ENCODE results near the gene CCL8. TPM values are rescaled to one million over a fixed set of nuclear protein-coding genes. Genes with fewer than 3 reads are reported as not detected.

The CCL8 gene
- total RNA-seq = 0.13 TPM in 2 replicates

- DNase-seq (ENCODE audit: low read depth in 2 of 2) = no peak
Measured at GRCh38 chr17:34319039-34319483, at the start of gene CCL8. CCL8 (plus strand) TSS chr17:34319435; CDS start chr17:34319502, 67 bp downstream.

- DNase-seq (ENCODE audit: low read depth in 2 of 2) = peak in 1 of 2 donors; percentile 55
Measured at GRCh38 chr17:34269969-34270368, 49.3 kb upstream of the CCL8 start, which contains the start of gene CCL7. CCL7 (plus strand) TSS chr17:34270221; CDS start chr17:34270291, 70 bp downstream.

- DNase-seq (ENCODE audit: low read depth in 2 of 2) = peak in 1 of 2 donors; percentile 82
Measured at GRCh38 chr17:34275881-34276280, 43.4 kb upstream of the CCL8 start.

GRCh38 chr17:34276826-34277225, 42.4 kb upstream of the CCL8 start:
- DNase-seq (ENCODE audit: low read depth in 2 of 2) = no peak

GRCh38 chr17:34283571-34283970, 35.7 kb upstream of the CCL8 start:
- no peak for DNase-seq (ENCODE audit: low read depth in 2 of 2)

- no peak for DNase-seq (ENCODE audit: low read depth in 2 of 2)
Measured at GRCh38 chr17:34285286-34285792, 33.9 kb upstream of the CCL8 start, which contains the start of gene CCL11. CCL11 (plus strand) TSS chr17:34285742; CDS start chr17:34285809, 67 bp downstream.

- peak in 1 of 2 donors; percentile 35 for DNase-seq (ENCODE audit: low read depth in 2 of 2)
Measured at GRCh38 chr17:34287875-34288274, 31.4 kb upstream of the CCL8 start.

GRCh38 chr17:34290586-34290985, 28.6 kb upstream of the CCL8 start:
- no peak for DNase-seq (ENCODE audit: low read depth in 2 of 2)

- no peak for DNase-seq (ENCODE audit: low read depth in 2 of 2)
Measured at GRCh38 chr17:34291721-34292348, 27.4 kb upstream of the CCL8 start.

GRCh38 chr17:34299027-34299426, 20.2 kb upstream of the CCL8 start:
- DNase-seq (ENCODE audit: low read depth in 2 of 2) = no peak

GRCh38 chr17:34299956-34300577, 19.2 kb upstream of the CCL8 start:
- DNase-seq (ENCODE audit: low read depth in 2 of 2) = peak in 1 of 2 donors; percentile 7

GRCh38 chr17:34300652-34301370, 18.4 kb upstream of the CCL8 start:
- DNase-seq (ENCODE audit: low read depth in 2 of 2) = peak in 1 of 2 donors; percentile 67

GRCh38 chr17:34301986-34302385, 17.2 kb upstream of the CCL8 start:
- no peak for DNase-seq (ENCODE audit: low read depth in 2 of 2)

GRCh38 chr17:34302636-34303035, 16.6 kb upstream of the CCL8 start:
- no peak for DNase-seq (ENCODE audit: low read depth in 2 of 2)

GRCh38 chr17:34303606-34304005, 15.6 kb upstream of the CCL8 start:
- DNase-seq (ENCODE audit: low read depth in 2 of 2) = no peak

GRCh38 chr17:34305061-34305460, 14.2 kb upstream of the CCL8 start:
- no peak for DNase-seq (ENCODE audit: low read depth in 2 of 2)

- DNase-seq (ENCODE audit: low read depth in 2 of 2) = no peak
Measured at GRCh38 chr17:34305606-34306005, 13.6 kb upstream of the CCL8 start.

- peak; percentile 20 to 64 for DNase-seq (ENCODE audit: low read depth in 2 of 2)
Measured at GRCh38 chr17:34306466-34306865, 12.8 kb upstream of the CCL8 start.

GRCh38 chr17:34307110-34307509, 12.1 kb upstream of the CCL8 start:
- no peak for DNase-seq (ENCODE audit: low read depth in 2 of 2)

- no peak for DNase-seq (ENCODE audit: low read depth in 2 of 2)
Measured at GRCh38 chr17:34308371-34308770, 10.9 kb upstream of the CCL8 start.

GRCh38 chr17:34311291-34311690, 7.9 kb upstream of the CCL8 start:
- no peak for DNase-seq (ENCODE audit: low read depth in 2 of 2)

- no peak for DNase-seq (ENCODE audit: low read depth in 2 of 2)
Measured at GRCh38 chr17:34312080-34312479, 7.2 kb upstream of the CCL8 start.
